OCI-LY3 (cell line): ENCODE measurements around the gene ZNF697.

Experiments used
- H2AFZ ChIP-seq: fragments of 200-600, 300-600 bp; shearing (Covaris generic); 2 replicates; pipeline ENCODE4 v1.6.0; 2014; ENCODE audit warnings: antibody characterized with exemption, low read depth, low read length
- H3K27ac ChIP-seq: fragments of 200-600, 300-600 bp; sonication (generic); 2 replicates; pipeline ENCODE4 v1.5.1; 2014; ENCODE audit warnings: mild to moderate bottlenecking, low read length, moderate library complexity, mixed read lengths
- H3K27me3 ChIP-seq: fragments of 200-600, 300-600 bp; sonication (generic); 2 replicates; pipeline ENCODE4 v1.6.1; 2014; ENCODE audit warnings: low read depth, low read length, mixed read lengths
- H3K36me3 ChIP-seq: fragments of 200-600, 300-600 bp; sonication (generic); replicated peaks from 2 replicates; pipeline ENCODE3; 2014; ENCODE audit warnings: low read depth, low read length, mixed read lengths
- H3K4me1 ChIP-seq: fragments of 300-600, 200-600 bp; sonication (generic); 2 replicates; pipeline ENCODE4 v1.6.1; 2014; ENCODE audit warnings: low read length, mixed read lengths
- H3K4me2 ChIP-seq: fragments of 200-600, 300-600 bp; sonication (generic); 2 replicates; pipeline ENCODE4 v1.6.1; 2014; ENCODE audit warnings: low read length, mixed read lengths
- H3K4me3 ChIP-seq: fragments of 300-600, 200-600 bp; sonication (generic); 2 replicates; pipeline ENCODE4 v1.5.1; 2014; ENCODE audit warnings: antibody characterized with exemption, mild to moderate bottlenecking, low read length, moderate library complexity
- H3K79me2 ChIP-seq: fragments of 300-600, 200-600 bp; shearing (Covaris generic); 2 replicates; pipeline ENCODE4 v1.6.1; 2014; ENCODE audit warnings: mild to moderate bottlenecking, low read length, mixed read lengths
- H3K9ac ChIP-seq: fragments of 300-600, 200-600 bp; shearing (Covaris generic); 2 replicates; pipeline ENCODE4 v1.6.0; 2014; ENCODE audit warnings: mild to moderate bottlenecking, low read length, moderate library complexity
- H3K9me3 ChIP-seq: fragments of 200-600, 300-600 bp; shearing (Covaris generic); 2 replicates; pipeline ENCODE4 v1.6.1; 2014; ENCODE audit warnings: low read length, mixed read lengths; ENCODE audit not compliant: insufficient read depth
- H4K20me1 ChIP-seq: fragments of 200-600, 300-600 bp; sonication (generic); 2 replicates; pipeline ENCODE4 v1.6.1; 2016; ENCODE audit warnings: low read length, mixed read lengths; ENCODE audit not compliant: insufficient read depth
- CTCF ChIP-seq: fragments of 200-600, 300-600 bp; sonication (generic); IDR thresholded peaks from 2 replicates; pipeline ENCODE4 v1.5.1; 2014; ENCODE audit warnings: antibody characterized with exemption, low read length, low read depth
- EZH2phosphoT487 ChIP-seq: fragments of 200-600 bp; shearing (Covaris generic); IDR thresholded peaks from 2 replicates; pipeline ENCODE4 v1.6.1; 2018; ENCODE audit warnings: antibody characterized with exemption, mixed run types, low read depth

Gene ZNF697

DNA sequence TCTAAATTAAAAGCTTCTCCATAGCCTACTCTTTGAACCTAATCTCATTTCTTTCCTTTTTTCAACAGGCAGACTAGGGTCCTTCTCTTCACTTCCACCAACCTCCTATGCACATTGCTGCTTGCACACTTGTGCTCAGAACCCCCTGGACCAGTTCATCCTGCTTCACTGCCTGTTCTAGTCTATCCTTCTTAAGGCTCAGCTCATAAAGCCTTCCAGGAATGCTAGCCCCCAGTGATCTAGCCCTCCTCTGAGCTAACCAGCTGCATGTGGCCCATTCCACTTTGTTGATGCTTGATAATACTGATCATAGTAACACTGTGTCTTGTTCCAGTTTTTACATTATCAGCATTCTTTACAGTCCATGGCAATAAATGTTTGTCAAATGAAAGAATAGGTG lies 40.7 kb upstream of the ZNF697 start:
- H3K27ac ChIP-seq: no peak overlapping the region
- H3K4me1 ChIP-seq: no peaks in the 10 kb centered on the region
- no peaks in the 10 kb centered on the region for H3K36me3 ChIP-seq
- H3K27me3 ChIP-seq: no peaks in the 10 kb centered on the region
- TF ChIP-seq EZH2phosphoT487 (no peak), CTCF (no peak)
- H3K79me2 ChIP-seq: no peaks in the 10 kb centered on the region
- no peak overlapping the region for H3K9ac ChIP-seq
- no peaks in the 10 kb centered on the region for H4K20me1 ChIP-seq
- no peak overlapping the region for H3K4me3 ChIP-seq
- H3K9me3 ChIP-seq: no peaks in the 10 kb centered on the region
- no peak overlapping the region for H2AFZ ChIP-seq
- no peak overlapping the region for H3K4me2 ChIP-seq

DNA sequence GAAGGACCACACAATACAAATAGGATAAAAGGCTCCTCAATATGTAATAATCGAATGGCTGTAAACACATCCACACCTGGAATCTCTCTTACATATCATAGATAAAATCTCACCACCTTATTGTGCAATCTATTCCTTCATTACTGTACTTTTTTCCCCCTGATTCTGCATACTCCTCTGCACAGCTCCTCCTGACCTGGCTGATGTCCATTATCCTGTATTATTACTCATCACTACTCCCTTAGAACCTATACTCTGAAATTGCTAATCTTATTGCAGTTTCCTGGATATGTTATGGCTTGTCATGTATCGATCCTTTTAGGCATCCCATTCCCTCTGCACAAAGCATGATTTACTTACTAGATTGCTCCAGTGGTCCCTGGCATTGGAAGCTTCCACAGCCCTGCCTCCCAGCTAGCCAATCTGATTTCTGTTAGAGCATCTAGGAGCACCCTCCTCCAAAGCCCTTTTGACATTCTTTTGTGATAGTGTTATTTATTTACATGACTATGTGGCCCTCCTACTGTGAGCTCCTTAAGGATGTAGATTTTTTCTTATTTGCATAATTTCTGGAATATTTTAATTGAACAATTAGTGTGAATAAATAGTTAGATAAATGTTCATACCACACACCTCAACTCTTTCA lies 39.5 kb upstream of the ZNF697 start:
- Histone ChIP-seq H3K9ac (no peak overlapping the region), H3K9me3 (no peaks in the 10 kb centered on the region), H3K4me2 (no peak overlapping the region), H2AFZ (no peak overlapping the region), H3K36me3 (no peaks in the 10 kb centered on the region), H3K27ac (no peak overlapping the region), H3K4me3 (no peak overlapping the region), H3K79me2 (no peaks in the 10 kb centered on the region), H3K27me3 (no peaks in the 10 kb centered on the region), H3K4me1 (no peaks in the 10 kb centered on the region), H4K20me1 (no peaks in the 10 kb centered on the region)
- no peak for TF ChIP-seq CTCF
- TF ChIP-seq EZH2phosphoT487: no peak

GRCh38 chr1:119686661-119687060 lies 38.6 kb upstream of the ZNF697 start:
- Histone ChIP-seq H3K36me3 (no peaks in the 10 kb centered on the region), H3K4me3 (no peak overlapping the region), H3K4me1 (no peaks in the 10 kb centered on the region), H3K9me3 (no peaks in the 10 kb centered on the region), H3K27me3 (0 out of 2 replicates have a peak, but pooled peaks cover 4% of the 10 kb centered on the region), H4K20me1 (no peaks in the 10 kb centered on the region), H3K27ac (no peak overlapping the region), H2AFZ (no peak overlapping the region), H3K4me2 (no peak overlapping the region), H3K79me2 (no peaks in the 10 kb centered on the region), H3K9ac (no peak overlapping the region)
- TF ChIP-seq CTCF: no peak

DNA sequence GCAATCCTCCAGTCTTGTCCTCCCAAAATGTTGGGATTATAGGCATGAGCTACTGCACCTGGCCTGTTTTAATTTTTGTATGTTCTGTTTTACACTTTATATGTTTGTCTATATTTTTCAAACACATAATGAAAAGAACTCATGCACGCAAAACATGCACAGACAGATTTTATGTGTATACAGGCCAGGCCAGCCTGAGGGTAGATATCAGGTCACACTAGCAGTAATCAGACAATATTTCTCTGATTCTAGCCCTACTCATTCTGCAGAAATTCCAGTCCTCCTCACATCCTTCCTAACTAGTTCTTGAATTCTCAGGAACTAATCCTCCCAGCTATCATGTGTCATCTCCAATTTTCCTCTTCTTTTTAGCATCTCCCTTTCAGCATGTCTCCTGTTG lies 35.8 kb upstream of the ZNF697 start:
- Histone ChIP-seq H3K4me1 (no peaks in the 10 kb centered on the region), H3K36me3 (no peaks in the 10 kb centered on the region), H3K27ac (no peak overlapping the region), H3K4me3 (no peak overlapping the region), H3K79me2 (no peaks in the 10 kb centered on the region), H3K4me2 (no peak overlapping the region), H3K9ac (no peak overlapping the region), H3K9me3 (no peaks in the 10 kb centered on the region), H3K27me3 (0 out of 2 replicates have a peak, but pooled peaks cover 8% of the 10 kb centered on the region), H2AFZ (no peak overlapping the region), H4K20me1 (no peaks in the 10 kb centered on the region)
- TF ChIP-seq CTCF (no peak), EZH2phosphoT487 (no peak)
